Neural crest cell (in vitro differentiated cells): ENCODE data around the gene KLHL15. TPM values are rescaled to one million over a fixed set of nuclear protein-coding genes. Genes with fewer than 3 reads are reported as not detected.
"Not testable (repeated sequence)": the region's sequence is repeated elsewhere in the genome, so short reads cannot be mapped to it uniquely, and the experiment has no call there.

Experiments
- DNase-seq: peaks from one replicate; pipeline ENCODE4 v3.0.0; 2021; ENCODE audit warnings: low read depth, mixed read lengths, low spot score
- H3K27ac Mint-ChIP-seq: one replicate; pipeline ENCODE4 v1.8.0; 2021; ENCODE audit warnings: mild to moderate bottlenecking, mixed read lengths; ENCODE audit not compliant: unreplicated experiment
- H3K27me3 Mint-ChIP-seq: 2 replicates; pipeline ENCODE4 v1.8.0; 2021; ENCODE audit warnings: low read depth, mild to moderate bottlenecking, mixed read lengths
- H3K36me3 Mint-ChIP-seq: 2 replicates; pipeline ENCODE4 v1.8.0; 2021; ENCODE audit warnings: low read depth, mild to moderate bottlenecking, mixed read lengths
- H3K4me1 Mint-ChIP-seq: 2 replicates; pipeline ENCODE4 v1.8.0; 2021; ENCODE audit warnings: mixed read lengths
- H3K4me3 Mint-ChIP-seq: one replicate; pipeline ENCODE4 v1.8.0; 2021; ENCODE audit warnings: mild to moderate bottlenecking, mixed read lengths
- H3K9me3 Mint-ChIP-seq: 2 replicates; pipeline ENCODE4 v1.8.0; 2021; ENCODE audit warnings: mixed read lengths
- CTCF ChIP-seq: fragments of 200-600 bp; sonication (generic); conservative IDR thresholded peaks from 2 replicates; pipeline ENCODE4 v1.5.0; 2021; ENCODE audit warnings: antibody characterized with exemption, mild to moderate bottlenecking
- total RNA-seq: library from RNA; stranded (reverse); gene quantifications from 2 replicates; pipeline ENCODE4 v1.2.1, GENCODE V29; 2021

KLHL15 gene
- total RNA-seq, 1 donor from 2014 or later = 16.5 TPM

GRCh38 chrX:23981711-23982110, 45.3 kb downstream of the KLHL15 start:
- Mint-ChIP-seq H3K4me1 (no peaks in the 10 kb centered on the region), H3K9me3 (no peaks in the 10 kb centered on the region), H3K4me3 (no peak overlapping the region), H3K36me3 (peaks cover 11% of the 10 kb centered on the region), H3K27ac (no peak overlapping the region), H3K27me3 (no peaks in the 10 kb centered on the region)
- no peak for TF ChIP-seq CTCF
- DNase-seq = no peak

DNA sequence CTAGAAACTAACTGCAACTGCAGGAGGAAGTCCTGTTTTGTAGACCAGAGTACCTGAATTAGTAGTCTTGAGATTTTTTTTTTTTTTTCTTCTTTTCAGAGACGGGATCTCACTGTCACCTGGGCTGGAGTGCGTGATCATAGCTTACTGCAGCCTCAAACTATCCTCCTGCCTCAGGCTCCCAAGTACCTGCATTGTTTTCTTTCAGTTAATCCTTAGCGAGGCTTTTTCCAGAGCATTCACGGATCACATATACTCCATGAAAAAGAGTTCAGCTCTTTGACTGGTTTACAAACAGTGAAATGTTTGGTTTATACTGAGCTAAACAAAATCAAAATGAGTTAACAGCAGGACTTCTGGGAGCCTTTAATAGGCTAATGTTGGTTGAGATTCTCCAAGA, 45.8 kb downstream of the KLHL15 start:
- H3K4me3 Mint-ChIP-seq = no peak overlapping the region
- H3K27me3 Mint-ChIP-seq = no peaks in the 10 kb centered on the region
- no peaks in the 10 kb centered on the region for H3K4me1 Mint-ChIP-seq
- DNase-seq = no peak
- H3K9me3 Mint-ChIP-seq = no peaks in the 10 kb centered on the region
- no peak for TF ChIP-seq CTCF
- H3K27ac Mint-ChIP-seq = no peak overlapping the region
- peaks cover 14% of the 10 kb centered on the region for H3K36me3 Mint-ChIP-seq

DNA sequence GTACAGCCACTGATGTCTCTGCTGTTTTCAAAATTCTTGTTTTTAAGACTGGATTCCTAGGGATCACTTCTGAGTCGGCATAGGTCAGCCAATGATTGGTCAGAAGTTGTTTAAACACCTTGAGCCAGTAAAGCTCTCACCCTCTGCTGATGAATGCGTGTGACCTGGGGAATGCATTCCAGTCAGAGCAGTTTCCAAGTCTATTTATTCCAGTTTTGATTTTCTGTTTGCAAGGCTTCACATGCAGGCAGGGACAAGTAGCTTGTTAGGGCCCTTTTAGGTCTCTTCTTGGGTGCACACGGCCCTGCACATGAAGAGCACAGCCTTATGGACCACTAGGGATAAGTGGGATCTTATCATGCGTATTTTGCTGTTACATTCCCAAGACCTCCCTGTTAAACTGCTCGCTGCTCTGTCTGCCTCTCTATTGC, 47.0 kb downstream of the KLHL15 start:
- no peaks in the 10 kb centered on the region for H3K27me3 Mint-ChIP-seq
- no peak for DNase-seq
- H3K36me3 Mint-ChIP-seq = peaks cover 14% of the 10 kb centered on the region
- H3K4me3 Mint-ChIP-seq = no peak overlapping the region
- no peak for TF ChIP-seq CTCF
- H3K27ac Mint-ChIP-seq = no peak overlapping the region
- H3K9me3 Mint-ChIP-seq = no peaks in the 10 kb centered on the region
- H3K4me1 Mint-ChIP-seq = no peaks in the 10 kb centered on the region

DNA sequence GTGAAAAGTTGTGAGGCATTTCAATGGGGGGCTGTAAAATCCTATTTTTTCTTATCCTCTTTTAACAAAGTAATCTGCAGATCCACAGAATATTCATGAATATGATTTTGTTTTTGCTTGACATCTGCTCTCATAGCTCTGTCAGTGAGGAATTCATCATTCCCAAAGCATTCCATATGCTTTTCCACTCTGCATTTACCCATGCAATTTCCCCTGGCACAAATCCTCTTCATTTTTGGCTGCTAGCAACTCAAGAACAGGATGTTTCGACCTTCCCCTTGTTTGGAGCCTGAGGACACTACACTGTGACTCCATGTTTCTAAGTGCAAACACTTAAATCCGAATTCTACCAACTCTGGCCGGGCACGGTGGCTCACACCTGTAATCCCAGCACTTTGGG, 48.5 kb downstream of the KLHL15 start:
- H3K4me3 Mint-ChIP-seq = no peak overlapping the region
- no peak overlapping the region for H3K27ac Mint-ChIP-seq

GRCh38 chrX:23965630-23966029, 61.4 kb downstream of the KLHL15 start:
- not testable (repeated sequence) for H3K4me1 Mint-ChIP-seq, H3K27me3 Mint-ChIP-seq, H3K36me3 Mint-ChIP-seq, DNase-seq, H3K27ac Mint-ChIP-seq, H3K9me3 Mint-ChIP-seq, H3K4me3 Mint-ChIP-seq

More for the DNA sequence above, 48.5 kb downstream of the KLHL15 start:
- no peak for TF ChIP-seq CTCF
- Mint-ChIP-seq H3K4me1 (no peaks in the 10 kb centered on the region), H3K27me3 (no peaks in the 10 kb centered on the region), H3K36me3 (peaks cover 14% of the 10 kb centered on the region), H3K9me3 (no peaks in the 10 kb centered on the region)
- DNase-seq = no peak

GRCh38 chrX:23964191-23964590, 62.8 kb downstream of the KLHL15 start:
- DNase-seq = no peak
- H3K4me3 Mint-ChIP-seq = no peak overlapping the region
- no peak overlapping the region for H3K27ac Mint-ChIP-seq
- no peaks in the 10 kb centered on the region for H3K4me1 Mint-ChIP-seq
- H3K9me3 Mint-ChIP-seq = peaks cover 7% of the 10 kb centered on the region
- no peak for TF ChIP-seq CTCF
- H3K36me3 Mint-ChIP-seq = no peaks in the 10 kb centered on the region
- no peaks in the 10 kb centered on the region for H3K27me3 Mint-ChIP-seq
